AG04449 (cell line): ENCODE data around the gene PDE1C.
"Not testable (repeated sequence)": the region's sequence is repeated elsewhere in the genome, so short reads cannot be mapped to it uniquely, and the experiment has no call there.

ENCODE experiments used
- CTCF ChIA-PET: fragments of 350-600 bp; formaldehyde crosslinking; extraction: SDS; loops from one replicate; lab custom pipeline; 2021; ENCODE audit warnings: antibody characterized with exemption; lab: Yijun Ruan, JAX
- POLR2A ChIA-PET: fragments of 400-600, 350-600 bp; formaldehyde crosslinking; extraction: SDS; loops from one replicate; lab custom pipeline; 2020; ENCODE audit warnings: antibody characterized with exemption, inconsistent platforms; lab: Yijun Ruan, JAX
- DNase-seq: peaks from one replicate; pipeline ENCODE4 v3.0.0-alpha.2; 2010; ENCODE audit warnings: low read depth, low spot score
- H3K4me3 ChIP-seq: 2 replicates; pipeline ENCODE4 v1.5.1; 2011; ENCODE audit warnings: low read depth, mild to moderate bottlenecking, control low read depth, low read length
- TF ChIP-seq, protein P1 (sequence below): IDR thresholded peaks from one replicate; pipeline ENCODE4 v1.5.1; 2011; ENCODE audit warnings: mild to moderate bottlenecking, moderate library complexity, low read length, control low read depth, inconsistent platforms; ENCODE audit not compliant: insufficient read depth; ENCODE audit errors: missing control alignments

PDE1C gene

DNA sequence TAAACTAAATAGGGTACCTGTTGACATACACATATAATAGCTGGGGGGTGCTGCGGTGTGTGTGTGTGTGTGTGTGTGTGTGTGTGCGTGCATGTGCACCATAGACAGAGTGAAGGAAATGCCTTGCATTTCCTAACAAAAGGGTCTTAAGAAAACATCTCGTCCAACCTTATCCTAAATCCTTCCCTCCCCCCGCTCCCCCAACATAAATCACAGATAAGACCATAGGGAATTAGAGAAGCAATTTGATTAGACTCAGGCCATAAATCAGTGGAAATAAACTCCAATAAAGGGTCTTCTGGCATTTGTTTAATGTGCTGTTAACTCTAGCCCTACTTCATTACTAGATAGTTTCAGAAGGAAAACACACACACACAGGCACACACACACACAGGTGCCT is 234.7 kb downstream of the PDE1C start:
- TF ChIP-seq, protein P1, sequence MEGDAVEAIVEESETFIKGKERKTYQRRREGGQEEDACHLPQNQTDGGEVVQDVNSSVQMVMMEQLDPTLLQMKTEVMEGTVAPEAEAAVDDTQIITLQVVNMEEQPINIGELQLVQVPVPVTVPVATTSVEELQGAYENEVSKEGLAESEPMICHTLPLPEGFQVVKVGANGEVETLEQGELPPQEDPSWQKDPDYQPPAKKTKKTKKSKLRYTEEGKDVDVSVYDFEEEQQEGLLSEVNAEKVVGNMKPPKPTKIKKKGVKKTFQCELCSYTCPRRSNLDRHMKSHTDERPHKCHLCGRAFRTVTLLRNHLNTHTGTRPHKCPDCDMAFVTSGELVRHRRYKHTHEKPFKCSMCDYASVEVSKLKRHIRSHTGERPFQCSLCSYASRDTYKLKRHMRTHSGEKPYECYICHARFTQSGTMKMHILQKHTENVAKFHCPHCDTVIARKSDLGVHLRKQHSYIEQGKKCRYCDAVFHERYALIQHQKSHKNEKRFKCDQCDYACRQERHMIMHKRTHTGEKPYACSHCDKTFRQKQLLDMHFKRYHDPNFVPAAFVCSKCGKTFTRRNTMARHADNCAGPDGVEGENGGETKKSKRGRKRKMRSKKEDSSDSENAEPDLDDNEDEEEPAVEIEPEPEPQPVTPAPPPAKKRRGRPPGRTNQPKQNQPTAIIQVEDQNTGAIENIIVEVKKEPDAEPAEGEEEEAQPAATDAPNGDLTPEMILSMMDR = no peak
- CTCF ChIA-PET = interaction anchor here (1.7 kb wide), 1 partner anchor 369 kb away, joined by 4 read pairs; no protein-coding TSS in a partner anchor
- DNase-seq = no peak
- no peak overlapping the region for H3K4me3 ChIP-seq
- POLR2A ChIA-PET = no interaction called here

DNA sequence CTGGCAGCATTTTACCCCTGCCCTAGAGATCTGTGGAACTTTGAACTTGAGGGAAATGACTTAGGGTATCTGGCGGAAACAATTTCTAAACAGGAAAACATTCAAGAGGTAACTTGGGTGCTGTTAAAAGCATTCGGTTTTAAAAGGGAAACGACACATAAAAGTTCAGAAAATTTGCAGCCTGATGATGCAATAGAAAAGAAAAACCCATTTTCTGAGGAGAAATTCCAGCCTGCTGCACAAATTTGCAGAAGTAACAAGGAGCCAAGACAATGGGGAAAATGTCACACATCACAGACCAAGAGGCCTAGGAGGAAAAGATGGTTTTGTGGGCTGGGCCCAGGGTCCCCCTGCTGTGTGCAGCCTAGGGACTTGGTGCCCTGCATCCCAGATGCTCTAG is 236.6 kb downstream of the PDE1C start:
- H3K4me3 ChIP-seq, POLR2A ChIA-PET, DNase-seq: not testable (repeated sequence)
- CTCF ChIA-PET = interaction anchor here (1.7 kb wide), 1 partner anchor 370 kb away, joined by 4 read pairs; no protein-coding TSS in a partner anchor

DNA sequence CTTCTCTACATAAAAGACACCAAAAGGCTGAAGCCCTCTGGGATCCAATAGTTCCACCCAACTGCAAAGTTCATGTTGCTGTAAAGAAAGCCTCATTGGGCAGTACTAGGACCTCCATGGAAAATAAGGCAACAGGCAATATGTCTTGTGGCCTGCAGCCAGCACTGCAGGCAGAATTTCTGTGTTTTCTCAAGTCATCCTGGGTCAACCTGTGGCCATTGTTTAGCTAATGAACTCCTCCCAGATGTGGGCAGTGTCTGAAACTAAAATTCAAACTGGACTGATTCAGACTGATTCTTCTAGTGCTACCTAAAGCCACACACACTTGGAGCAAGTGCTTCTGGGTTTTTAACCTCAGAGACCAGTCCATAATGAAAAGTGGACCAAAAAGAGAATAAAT is 241.7 kb downstream of the PDE1C start:
- TF ChIP-seq, protein P1 = no peak
- ChIA-PET POLR2A (no interaction called here), CTCF (no interaction called here)
- no peak for DNase-seq
- no peak overlapping the region for H3K4me3 ChIP-seq

DNA sequence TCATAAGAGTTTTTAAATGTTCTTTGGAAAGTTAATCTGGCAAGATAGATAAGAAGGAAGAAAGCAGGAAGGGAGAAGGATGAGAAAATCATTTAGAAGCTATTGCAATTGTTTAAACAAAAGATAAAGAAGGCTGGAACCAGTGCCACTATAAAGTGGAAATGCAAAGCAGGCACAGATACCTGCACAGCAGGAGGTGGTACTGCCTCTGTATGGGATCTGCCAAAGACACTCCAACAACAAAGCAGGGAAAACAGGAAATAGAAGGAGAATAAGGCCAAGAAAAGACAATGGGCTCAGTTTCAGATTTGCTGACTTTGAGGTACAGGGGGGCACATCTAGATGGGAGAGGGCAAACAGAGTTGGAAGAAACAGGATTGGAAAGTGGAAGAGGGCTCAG is 244.6 kb downstream of the PDE1C start:
- no peak for DNase-seq
- CTCF ChIA-PET = interaction anchor here (1.4 to 1.7 kb wide), 4 partner anchors 9 to 380 kb away, joined by 4 to 8 read pairs (median 5); no protein-coding TSS in a partner anchor
- H3K4me3 ChIP-seq = no peak overlapping the region
- TF ChIP-seq, protein P1 = no peak
- POLR2A ChIA-PET = no interaction called here

DNA sequence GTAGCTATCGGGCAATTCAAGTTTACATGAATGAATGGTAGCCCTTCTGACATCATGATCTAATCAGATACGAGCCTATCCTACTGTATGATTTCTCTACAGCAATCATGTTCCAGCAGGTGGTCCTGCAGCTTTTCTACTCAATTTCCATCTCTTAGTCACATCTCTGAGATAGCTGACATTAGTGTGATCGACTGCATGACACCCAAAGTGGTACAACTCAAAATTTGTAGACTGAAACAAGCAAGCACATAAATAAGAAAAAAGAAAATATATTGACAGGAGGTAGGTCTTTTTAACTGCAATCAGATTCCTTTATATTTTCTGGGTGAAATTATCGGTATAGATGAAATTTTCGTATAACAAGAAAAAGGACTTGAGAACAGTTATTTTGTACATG is 251.2 kb downstream of the PDE1C start:
- CTCF ChIA-PET = no interaction called here
- H3K4me3 ChIP-seq = no peak overlapping the region
- POLR2A ChIA-PET = no interaction called here
- TF ChIP-seq, protein P1 = no peak
- DNase-seq = no peak

DNA sequence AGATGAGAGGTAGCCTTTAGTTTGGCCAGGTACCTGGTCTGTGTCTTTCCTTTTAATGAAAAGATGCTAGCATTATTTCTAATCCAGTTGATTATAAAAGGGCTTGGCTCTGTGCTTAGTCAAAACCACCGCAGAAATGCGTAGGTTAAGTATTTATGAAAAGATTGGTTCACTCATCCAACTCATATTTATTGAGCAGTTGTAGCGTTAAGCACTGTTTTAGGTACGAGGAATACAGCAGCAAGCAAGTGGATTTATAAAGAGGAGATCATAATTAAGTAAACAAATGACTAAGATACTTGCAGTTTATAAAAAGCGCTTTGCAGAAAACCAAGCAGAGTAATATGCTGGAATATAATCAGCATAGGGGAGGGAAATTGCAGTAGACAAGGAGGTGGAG is 253.4 kb downstream of the PDE1C start:
- no peak for DNase-seq
- ChIA-PET POLR2A (no interaction called here), CTCF (interaction anchor here (1.9 kb wide), 1 partner anchor 9 kb away, joined by 6 read pairs; no protein-coding TSS in a partner anchor)
- H3K4me3 ChIP-seq = no peak overlapping the region
- TF ChIP-seq, protein P1 = no peak

DNA sequence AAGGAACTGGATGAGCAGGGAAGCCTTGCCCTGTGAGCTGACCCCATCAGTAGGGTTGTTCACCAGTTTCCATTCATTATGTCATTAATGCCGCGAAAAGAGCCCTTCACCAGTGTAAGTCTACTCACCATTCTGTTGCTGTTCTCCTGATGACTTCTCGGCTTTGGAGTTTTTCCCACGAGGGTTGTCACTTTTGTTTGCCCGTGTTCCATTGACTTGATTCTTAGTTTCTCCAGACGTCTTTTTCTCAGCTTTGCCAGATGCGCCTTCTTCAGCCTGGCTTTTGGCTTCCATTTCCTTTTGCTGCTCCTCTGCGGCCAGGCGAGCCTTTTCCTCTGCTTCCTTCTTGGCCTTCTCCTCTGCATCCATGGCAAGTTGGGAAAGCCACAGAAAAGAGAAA is 254.4 kb downstream of the PDE1C start:
- TF ChIP-seq, protein P1 = no peak
- POLR2A ChIA-PET = no interaction called here
- H3K4me3 ChIP-seq = no peak overlapping the region
- CTCF ChIA-PET = interaction anchor here (1.9 kb wide), 1 partner anchor 10 kb away, joined by 6 read pairs; no protein-coding TSS in a partner anchor
- DNase-seq = no peak
